Left colon (tissue), 2 donors: ENCODE results near the gene LGI4. TPM values are rescaled to one million over a fixed set of nuclear protein-coding genes. Genes with fewer than 3 reads are reported as not detected.

Source experiments
- ATAC-seq: fragments of 200-7000 bp; cut with Tn5 transposase; one replicate; pipeline ENCODE4 v1.9.1; 2020; ENCODE audit warnings: mild to moderate bottlenecking, moderate library complexity
- DNase-seq, 2 donors: peaks; one replicate each; pipeline ENCODE4 v3.0.0-alpha.2; 2020
- intact Hi-C, 2 donors: fragments of 100-400 bp; cut with DNase I in 1 of 2; cut with micrococcal nuclease in 1 of 2; formaldehyde crosslinking; loops; one replicate each; pipeline versions ENCODE4 v1.11.2 to v1.14.0; 2022; cut with DNase I, micrococcal nuclease
- total RNA-seq, 2 donors: library from RNA; stranded (reverse); fragmentation: NEBNext Ultra II Directional; extraction: Animal tissue kit (Norgen Biotek cat#: 25700); gene quantifications; one replicate each; pipeline ENCODE4 v1.2.1, GENCODE V29; 2021
- donor health status: DM: no; HTN: no; CAD: no.
- donor health status: DM: yes; HTN: yes; CAD: no.

Gene LGI4
- total RNA-seq, 2 donors from 2014 or later: 9.7 to 14.2 TPM

DNA sequence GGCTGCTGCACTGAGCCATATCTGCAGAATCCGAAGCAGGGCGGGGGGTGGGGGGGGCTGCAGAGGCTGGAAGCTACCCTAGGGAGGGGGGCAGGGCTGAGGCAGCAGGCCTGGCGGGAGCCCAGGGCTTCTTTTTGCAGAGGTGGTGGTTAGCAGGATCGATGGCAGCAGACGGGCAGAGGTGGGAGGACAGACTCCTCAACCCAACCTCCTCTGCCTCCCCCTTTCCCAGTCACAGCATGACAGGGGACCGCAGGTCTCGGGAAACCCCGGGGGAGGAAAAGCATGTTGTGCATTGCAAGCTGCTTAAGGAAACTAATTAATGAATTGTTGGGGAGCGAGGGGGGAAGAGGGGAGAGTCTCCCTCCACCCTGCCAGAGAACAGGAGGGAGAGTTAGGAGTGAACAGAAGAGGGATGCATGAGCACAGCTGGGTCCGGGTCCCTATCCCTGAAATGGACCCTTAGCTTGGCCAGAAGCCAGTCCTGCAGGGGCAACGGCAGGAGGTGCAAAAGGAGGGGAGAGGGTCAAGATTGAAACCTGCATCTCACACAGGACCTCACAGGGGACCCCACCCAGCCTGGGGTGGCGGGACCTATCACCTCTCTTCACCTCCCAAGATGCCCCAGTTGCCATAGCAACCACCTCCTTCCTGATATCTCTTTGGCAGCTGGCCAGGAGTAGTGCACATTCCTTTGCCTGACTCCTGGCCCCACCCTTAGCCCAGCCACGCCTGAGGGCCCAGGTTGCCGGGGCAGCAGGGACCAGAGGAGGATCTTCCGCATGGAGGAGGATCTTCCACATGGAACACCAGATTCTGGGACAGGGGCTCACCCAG lies 10.0 kb upstream of the LGI4 start:
- intact Hi-C loops: loop anchor here in 1 of 2 donors (10.0 kb wide), 2 partner anchors 80 to 130 kb away; no protein-coding TSS in a partner anchor
- DNase-seq (peak; percentile 80 to 89), ATAC-seq (peak; percentile 42)

DNA sequence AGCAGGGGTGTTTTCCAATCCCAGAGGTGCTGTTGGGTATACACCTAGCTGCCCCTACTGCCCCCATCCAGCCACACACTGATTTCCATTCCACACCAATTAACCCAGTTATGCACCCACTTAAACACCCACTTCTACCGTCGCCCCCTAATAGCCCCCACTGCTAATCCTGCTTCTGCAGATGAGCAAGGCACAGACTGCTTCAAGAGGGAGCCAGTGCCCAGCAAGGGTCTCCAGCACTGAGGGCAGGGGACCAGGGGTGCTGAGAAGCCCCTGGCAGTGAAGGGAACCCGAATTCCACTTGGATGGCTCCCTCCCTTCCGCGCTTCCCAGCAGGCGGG lies 9.4 kb upstream of the LGI4 start:
- no peak for DNase-seq
- ATAC-seq: no peak
- intact Hi-C loops: loop anchor here in 1 of 2 donors (10.0 kb wide), 2 partner anchors 79 to 131 kb away; no protein-coding TSS in a partner anchor

DNA sequence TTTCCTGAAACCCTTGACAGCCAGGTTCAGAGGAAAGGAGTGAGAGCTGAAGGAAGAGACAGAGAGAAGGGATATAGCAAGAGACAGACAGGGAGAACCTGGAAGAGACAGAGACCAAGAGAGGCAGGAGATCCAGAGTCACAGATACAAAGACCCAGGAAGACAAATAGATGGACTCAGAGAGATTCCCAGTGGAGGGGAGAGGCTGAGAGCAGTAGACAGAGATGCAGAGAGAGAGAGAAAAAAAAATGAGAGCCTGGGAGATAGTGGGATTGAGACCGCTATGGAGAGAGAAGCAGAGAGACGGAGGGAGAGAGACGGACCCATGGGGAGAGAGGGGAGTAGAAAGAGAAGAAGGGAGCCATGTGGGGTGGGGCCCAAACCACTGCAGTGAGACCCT lies 9.0 kb upstream of the LGI4 start:
- no peak for DNase-seq
- no peak for ATAC-seq
- intact Hi-C loops: loop anchor here in 1 of 2 donors (10.0 kb wide), 2 partner anchors 79 to 131 kb away; no protein-coding TSS in a partner anchor

DNA sequence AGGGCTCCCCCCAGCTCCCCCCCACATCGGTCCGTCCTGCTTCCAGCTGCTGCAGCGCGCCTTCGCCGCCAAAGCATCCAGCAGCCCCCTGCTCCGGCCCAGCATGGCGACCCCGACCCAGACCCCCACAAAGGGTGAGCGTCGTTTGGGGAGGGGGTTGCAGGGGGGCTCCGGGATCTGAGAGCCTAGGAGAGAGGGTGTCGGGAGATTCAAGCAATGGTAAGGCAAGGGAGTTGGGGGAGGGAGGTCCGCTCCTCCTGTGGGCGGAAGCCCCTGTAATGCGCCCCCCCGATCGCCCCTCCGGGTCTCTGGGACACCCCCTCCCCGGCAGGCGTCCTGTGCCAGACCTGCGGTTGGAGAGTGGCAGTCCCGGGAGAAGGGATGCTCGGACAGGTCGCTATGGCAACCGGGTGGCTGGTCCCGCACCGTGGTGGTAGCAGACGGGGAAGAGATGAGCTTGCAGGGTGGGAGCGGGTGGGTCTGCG lies 8.4 kb upstream of the LGI4 start, which contains the start of gene FXYD7:
FXYD7 (plus strand) TSS at position 25 of the 485 bp plus-strand sequence; CDS start at position 104, 79 bp downstream.
- ATAC-seq (no peak), DNase-seq (peak in 1 of 2 donors; percentile 40)
- intact Hi-C loops: loop anchor here in 1 of 2 donors (10.0 kb wide), 2 partner anchors 78 to 132 kb away; no protein-coding TSS in a partner anchor

DNA sequence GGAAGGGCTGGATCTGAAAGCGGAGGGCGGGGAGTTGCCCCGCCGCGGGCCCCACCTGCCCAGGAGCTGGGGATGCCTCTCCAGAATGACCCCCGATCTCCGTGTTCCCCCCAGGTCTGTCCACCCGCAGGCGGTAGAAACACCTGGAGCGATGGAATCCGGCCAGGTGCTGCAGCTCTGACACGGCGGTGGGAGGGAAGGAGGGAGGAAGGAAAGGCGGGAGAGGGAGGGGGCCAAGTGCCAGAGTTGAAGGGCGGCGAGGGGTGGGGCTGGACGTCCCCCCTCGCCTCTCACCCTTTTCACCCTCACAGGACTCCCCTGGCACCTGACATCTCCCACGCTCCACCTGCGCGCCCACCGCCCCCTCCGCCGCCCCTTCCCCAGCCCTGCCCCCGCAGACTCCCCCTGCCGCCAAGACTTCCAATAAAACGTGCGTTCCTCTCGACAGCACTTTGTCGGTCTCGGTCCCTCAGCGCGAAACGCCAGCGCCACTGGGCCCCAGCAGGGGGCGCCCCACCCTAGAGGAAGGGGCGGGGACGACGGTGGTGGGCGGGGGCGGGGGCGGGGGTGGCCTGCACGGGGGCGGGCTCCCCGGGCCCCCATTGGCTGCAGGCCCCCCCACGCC lies 7.9 kb upstream of the LGI4 start:
- peak; percentile 37 to 63 for DNase-seq

DNA sequence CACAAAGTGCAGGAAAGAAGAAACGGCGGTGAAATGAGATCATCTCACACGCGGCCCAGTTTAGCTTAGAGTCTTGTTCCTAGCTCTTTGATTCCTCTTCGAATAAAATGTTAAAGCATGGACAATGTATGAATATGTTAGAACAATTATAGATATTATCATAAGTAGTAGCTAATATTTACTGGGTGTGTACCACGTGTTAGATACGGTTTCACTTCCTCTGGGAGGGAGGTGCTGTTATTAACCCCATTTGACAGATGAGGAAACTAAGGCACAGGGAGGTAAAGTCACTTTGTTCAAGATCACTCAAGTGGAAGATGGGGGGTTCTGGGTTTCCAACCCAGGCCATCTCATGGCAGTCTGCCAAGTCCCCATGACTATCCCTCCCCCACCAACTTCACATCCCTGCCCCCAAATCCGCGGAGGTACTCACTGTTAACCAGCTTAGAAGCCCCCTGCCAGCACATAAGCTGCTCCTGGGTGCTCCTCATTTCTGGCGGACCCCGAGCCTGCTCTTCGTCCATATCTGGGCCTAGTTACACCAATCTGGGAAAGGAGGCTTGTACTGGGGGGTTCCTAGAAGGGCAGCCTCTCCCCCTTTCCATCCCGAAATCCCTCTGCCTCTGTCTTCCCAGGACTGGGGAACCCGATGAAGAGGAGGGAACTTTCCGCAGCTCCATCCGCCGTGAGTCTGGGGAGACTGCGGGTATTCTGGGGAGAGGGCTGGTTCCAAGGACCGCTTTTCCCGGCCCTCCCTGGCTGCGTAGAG lies 7.2 kb upstream of the LGI4 start:
- intact Hi-C loops: loop anchor here in 1 of 2 donors (10.0 kb wide), 2 partner anchors 77 to 133 kb away; no protein-coding TSS in a partner anchor
- DNase-seq (peak in 1 of 2 donors; percentile 39), ATAC-seq (no peak)

More for the DNA sequence above, 7.9 kb upstream of the LGI4 start:
- ATAC-seq: no peak
- intact Hi-C loops: loop anchor here in 1 of 2 donors (10.0 kb wide), 2 partner anchors 78 to 132 kb away; no protein-coding TSS in a partner anchor

- DNase-seq (peak; percentile 93 to 96), ATAC-seq (peak; percentile 84)
- intact Hi-C loops: loop anchor here in 1 of 2 donors (10.0 kb wide), 2 partner anchors 76 to 134 kb away; no protein-coding TSS in a partner anchor
Observed at GRCh38 chr19:35140962-35141836, 6.3 kb upstream of the LGI4 start.

DNA sequence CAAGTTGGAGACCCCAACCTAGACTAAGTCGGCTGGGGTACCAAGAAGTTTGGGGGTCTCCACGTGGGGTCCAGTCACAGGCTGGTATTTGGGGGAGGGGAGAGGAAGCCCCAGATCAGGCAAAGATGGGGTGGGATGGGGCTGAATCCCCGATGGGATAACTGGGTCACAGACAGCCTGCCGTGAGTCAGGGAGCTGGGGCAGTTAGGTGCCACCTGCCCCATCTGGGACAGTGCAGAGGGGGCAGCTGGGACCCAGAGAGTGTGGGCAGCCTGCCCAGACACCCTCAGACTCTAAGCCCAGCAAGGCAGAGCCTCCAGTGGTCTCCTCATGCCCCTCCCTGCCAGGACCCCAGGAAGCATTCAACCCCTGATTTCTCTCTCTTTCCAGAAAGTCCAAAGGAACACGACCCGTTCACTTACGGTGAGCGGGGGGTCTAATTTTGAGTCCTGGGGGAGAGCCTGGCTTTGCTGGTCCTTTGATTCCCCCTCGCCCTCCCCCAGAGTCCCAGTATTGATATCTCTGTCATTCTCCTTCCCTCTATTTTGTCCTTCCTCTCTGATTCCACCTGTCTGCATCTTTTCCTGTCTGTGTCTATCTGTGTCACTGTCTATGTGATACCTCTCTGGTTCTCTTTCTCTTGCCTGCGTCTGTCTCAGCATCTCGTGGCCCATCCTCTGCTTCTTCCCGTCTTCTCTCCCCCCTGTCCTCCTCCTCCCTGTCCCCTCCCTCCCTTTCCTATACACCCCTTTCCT lies 5.5 kb upstream of the LGI4 start:
- no peak for ATAC-seq
- intact Hi-C loops: loop anchor here in 1 of 2 donors (10.0 kb wide), 2 partner anchors 76 to 134 kb away; no protein-coding TSS in a partner anchor
- peak; percentile 21 to 39 for DNase-seq

GRCh38 chr19:35138305-35138892 lies 3.5 kb upstream of the LGI4 start, which contains the start of gene FXYD1:
Gene FXYD1, plus strand, starts transcription at chr19:35138824. Its CDS starts 1,256 bp downstream, at chr19:35140080.
- DNase-seq (peak; percentile 22 to 34), ATAC-seq (no peak)
- intact Hi-C loops: no loop called here

DNA sequence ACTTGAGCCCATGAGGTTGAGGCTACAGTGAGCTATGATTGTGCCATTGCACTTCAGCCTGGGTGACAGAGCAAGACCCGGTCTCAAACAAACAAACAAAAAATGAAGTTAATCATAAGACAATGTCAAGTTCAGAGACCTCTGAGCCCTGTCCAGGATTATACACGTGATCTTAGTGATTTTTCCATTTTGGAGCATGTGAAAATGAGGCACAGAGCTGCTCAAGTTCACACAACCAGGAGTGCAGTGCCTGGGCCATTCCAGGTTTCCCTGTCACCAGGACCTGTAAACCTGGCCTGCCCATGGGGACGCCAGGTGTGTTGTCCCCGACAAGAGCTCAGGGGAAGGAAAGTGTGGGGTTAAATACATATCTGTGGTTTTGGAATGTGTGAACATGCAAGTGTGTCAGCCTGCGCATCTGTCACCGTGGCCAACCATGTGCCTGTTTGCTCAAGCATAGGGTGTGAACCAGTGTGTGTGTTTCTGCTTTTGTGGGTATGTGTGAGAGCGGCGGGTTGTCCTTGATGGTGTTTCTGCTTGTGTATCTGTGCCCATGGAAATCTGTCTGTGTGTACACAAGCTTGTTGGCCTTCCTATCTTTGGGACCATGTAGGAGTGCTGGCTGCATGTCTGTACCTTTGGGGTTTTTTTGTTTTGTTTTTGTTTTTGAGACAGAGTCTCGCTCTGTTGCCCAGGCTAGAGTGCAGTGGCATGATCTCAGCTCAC lies 2.3 kb upstream of the LGI4 start:
- ATAC-seq (no peak), DNase-seq (peak; percentile 36 to 49)
- intact Hi-C loops: no loop called here

DNA sequence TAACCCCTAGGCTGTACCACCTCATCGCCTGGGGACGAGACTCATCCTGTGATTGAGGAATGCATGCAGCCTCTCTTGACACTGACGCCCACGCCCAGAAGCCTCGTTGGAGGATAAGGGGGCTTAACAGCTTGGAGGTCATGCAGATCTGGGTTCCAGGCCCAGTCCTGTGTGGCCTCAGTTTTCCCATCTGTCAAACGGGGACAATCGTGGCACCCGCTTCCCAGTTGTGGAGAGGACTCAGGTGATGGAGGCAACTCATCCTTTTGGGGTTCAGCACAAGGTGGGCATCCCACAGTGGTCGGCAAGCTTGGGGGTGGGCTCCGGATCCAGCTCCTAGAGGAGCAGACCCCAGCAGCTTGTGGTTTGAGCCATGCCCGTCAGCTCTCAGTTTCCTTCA lies 1.4 kb upstream of the LGI4 start:
- intact Hi-C loops: no loop called here
- DNase-seq: no peak
- ATAC-seq: no peak

- intact Hi-C loops: no loop called here
- peak; percentile 60 for ATAC-seq
Observed at GRCh38 chr19:35135389-35135909, 590 bp upstream of the LGI4 start.

GRCh38 chr19:35133826-35134225 lies 1.0 kb downstream of the LGI4 start:
- intact Hi-C loops: no loop called here
- DNase-seq (peak in 1 of 2 donors; percentile 24), ATAC-seq (no peak)

More at GRCh38 chr19:35135389-35135909, 590 bp upstream of the LGI4 start:
- peak; percentile 79 to 89 for DNase-seq

GRCh38 chr19:35132254-35132653 lies 2.6 kb downstream of the LGI4 start:
- ATAC-seq (no peak), DNase-seq (no peak)
- intact Hi-C loops: no loop called here
